Measurements from ENCODE around the gene TKTL1.

TKTL1 gene

GRCh38 chrX:154362085-154362742 is 66.6 kb downstream of the TKTL1 start:
- DNase-seq, result no peak

- no peak for DNase-seq
Observed at GRCh38 chrX:154363706-154364439, 68.3 kb downstream of the TKTL1 start.

- DNase-seq, result no peak
Observed at GRCh38 chrX:154365052-154365600, 69.5 kb downstream of the TKTL1 start.

- no peak for DNase-seq
Observed at GRCh38 chrX:154365997-154366665, 70.5 kb downstream of the TKTL1 start.

GRCh38 chrX:154366666-154367055 is 71.1 kb downstream of the TKTL1 start:
- no peak for DNase-seq

GRCh38 chrX:154367474-154368308 is 72.1 kb downstream of the TKTL1 start:
- no peak for DNase-seq

- DNase-seq, result peak; percentile 93
Observed at GRCh38 chrX:154368630-154369448, 73.2 kb downstream of the TKTL1 start.

- DNase-seq, result peak; percentile 79
Observed at GRCh38 chrX:154369449-154370299, 74.1 kb downstream of the TKTL1 start.

- peak; percentile 22 for DNase-seq
Observed at GRCh38 chrX:154370300-154371016, 74.9 kb downstream of the TKTL1 start.

- DNase-seq, result peak; percentile 93
Observed at GRCh38 chrX:154371017-154371788, 75.6 kb downstream of the TKTL1 start.

GRCh38 chrX:154371789-154372300 is 76.2 kb downstream of the TKTL1 start:
- no peak for DNase-seq

GRCh38 chrX:154372612-154373022 is 77.0 kb downstream of the TKTL1 start:
- peak; percentile 32 for DNase-seq

GRCh38 chrX:154373340-154374306 is 78.0 kb downstream of the TKTL1 start:
- DNase-seq, result peak; percentile 60

GRCh38 chrX:154374313-154375155 is 78.9 kb downstream of the TKTL1 start, which contains the start of gene FLNA:
FLNA (minus strand) TSS chrX:154374634; CDS start chrX:154371245, 3,389 bp downstream.
- peak; percentile 50 for DNase-seq

GRCh38 chrX:154375156-154375504 is 79.5 kb downstream of the TKTL1 start:
- no peak for DNase-seq

- no peak for DNase-seq
Observed at GRCh38 chrX:154376774-154377173, 81.2 kb downstream of the TKTL1 start.

Data from CD4-positive, alpha-beta T cell treated with Interleukin-17A for 4 hours (primary cell).